ENCODE measurements around the gene FPR3. TPM values are rescaled to one million over a fixed set of nuclear protein-coding genes. Genes with fewer than 3 reads are reported as not detected.
"Not testable (repeated sequence)": the region's sequence is repeated elsewhere in the genome, so short reads cannot be mapped to it uniquely, and the experiment has no call there.

Gene FPR3
- polyA plus RNA-seq, 2 of the 4 experiments (the other 2 are of a cell fraction): not detected

- Histone ChIP-seq H3K27ac (no peak overlapping the region), H3K9me3 (peaks cover 41% of the 10 kb centered on the region), H3K4me2 (no peak overlapping the region), H3K4me3 (no peak overlapping the region), H3K4me1 (no peaks in the 10 kb centered on the region)
- no peak for TF ChIP-seq ZFP36 (IDR thresholded peaks at IDR 0.05; ENCODE audit: borderline replicate concordance, partially characterized antibody)
- WGBS (ENCODE audit: missing lambda C conversion rate): 14% methylated on average over 2 of the region's 2 CpGs
- no peak for DNase-seq (ENCODE audit: low read depth in 1 of 2, low spot score in 1 of 2)
- CTCF ChIA-PET: no interaction called here
- FAIRE-seq: no peak
- ATAC-seq: no peak
- POLR2A ChIA-PET: no interaction called here
Observed at GRCh38 chr19:51802775-51803174, 7.8 kb downstream of the FPR3 start.

- H3K9me3 ChIP-seq: peaks cover 38% of the 10 kb centered on the region
- TF ChIP-seq ZNF302 (CRISPR knock-in tag; IDR thresholded peaks at IDR 0.05) (no peak), KDM1A (IDR thresholded peaks at IDR 0.05; ENCODE audit: low read depth) (no peak), EP300 (IDR thresholded peaks at IDR 0.05) (no peak), CHD4 (IDR thresholded peaks at IDR 0.05; ENCODE audit: borderline replicate concordance) (no peak), MYC (IDR thresholded peaks at IDR 0.05; ENCODE audit: borderline replicate concordance, low read length) (no peak), RCOR1 (IDR thresholded peaks at IDR 0.05; ENCODE audit: low read depth, low read length) (no peak), ESRRA (IDR thresholded peaks at IDR 0.05; ENCODE audit: borderline replicate concordance, low read length) (no peak), HDAC2 (IDR thresholded peaks at IDR 0.05) (no peak), POLR2AphosphoS2 (conservative IDR thresholded peaks at IDR 0.05; ENCODE audit: low read length) (no peak), KDM5A (IDR thresholded peaks at IDR 0.05) (no peak), BCL3 (IDR thresholded peaks at IDR 0.05) (no peak), ZFP36 (IDR thresholded peaks at IDR 0.05; ENCODE audit: borderline replicate concordance, partially characterized antibody) (no peak), HOXB5 (CRISPR knock-in tag; IDR thresholded peaks at IDR 0.05) (no peak), CEBPB (IDR thresholded peaks at IDR 0.05) (no peak), FOSB (CRISPR knock-in tag; IDR thresholded peaks at IDR 0.05) (no peak), CBX2 (IDR thresholded peaks at IDR 0.05; ENCODE audit: borderline replicate concordance, low read depth) (no peak), GATA3 (IDR thresholded peaks at IDR 0.05; ENCODE audit: borderline replicate concordance) (no peak)
- TF ChIP-seq, protein P1, sequence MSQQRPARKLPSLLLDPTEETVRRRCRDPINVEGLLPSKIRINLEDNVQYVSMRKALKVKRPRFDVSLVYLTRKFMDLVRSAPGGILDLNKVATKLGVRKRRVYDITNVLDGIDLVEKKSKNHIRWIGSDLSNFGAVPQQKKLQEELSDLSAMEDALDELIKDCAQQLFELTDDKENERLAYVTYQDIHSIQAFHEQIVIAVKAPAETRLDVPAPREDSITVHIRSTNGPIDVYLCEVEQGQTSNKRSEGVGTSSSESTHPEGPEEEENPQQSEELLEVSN (IDR thresholded peaks at IDR 0.05; ENCODE audit: borderline replicate concordance, low read depth): no peak
- TF ChIP-seq, protein P2, sequence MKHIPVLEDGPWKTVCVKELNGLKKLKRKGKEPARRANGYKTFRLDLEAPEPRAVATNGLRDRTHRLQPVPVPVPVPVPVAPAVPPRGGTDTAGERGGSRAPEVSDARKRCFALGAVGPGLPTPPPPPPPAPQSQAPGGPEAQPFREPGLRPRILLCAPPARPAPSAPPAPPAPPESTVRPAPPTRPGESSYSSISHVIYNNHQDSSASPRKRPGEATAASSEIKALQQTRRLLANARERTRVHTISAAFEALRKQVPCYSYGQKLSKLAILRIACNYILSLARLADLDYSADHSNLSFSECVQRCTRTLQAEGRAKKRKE (CRISPR knock-in tag; IDR thresholded peaks at IDR 0.05; ENCODE audit: low read depth): no peak
- 4% methylated on average over 4 of the region's 4 CpGs for WGBS (ENCODE audit: missing lambda C conversion rate)
- no peak overlapping the region for H3K27ac ChIP-seq
- FAIRE-seq (no peak), DNase-seq (ENCODE audit: low read depth in 1 of 2, low spot score in 1 of 2) (no peak), ATAC-seq (no peak)
- no peaks in the 10 kb centered on the region for H3K4me1 ChIP-seq
- POLR2A ChIA-PET: no interaction called here
- CTCF ChIA-PET: interaction anchor here (0.7 kb wide), 1 partner anchor 166 kb away, joined by 3 read pairs; no protein-coding TSS in a partner anchor
- H3K4me2 ChIP-seq: no peak overlapping the region
- H3K4me3 ChIP-seq: no peak overlapping the region
Observed at GRCh38 chr19:51803519-51803918, 8.6 kb downstream of the FPR3 start.

DNA sequence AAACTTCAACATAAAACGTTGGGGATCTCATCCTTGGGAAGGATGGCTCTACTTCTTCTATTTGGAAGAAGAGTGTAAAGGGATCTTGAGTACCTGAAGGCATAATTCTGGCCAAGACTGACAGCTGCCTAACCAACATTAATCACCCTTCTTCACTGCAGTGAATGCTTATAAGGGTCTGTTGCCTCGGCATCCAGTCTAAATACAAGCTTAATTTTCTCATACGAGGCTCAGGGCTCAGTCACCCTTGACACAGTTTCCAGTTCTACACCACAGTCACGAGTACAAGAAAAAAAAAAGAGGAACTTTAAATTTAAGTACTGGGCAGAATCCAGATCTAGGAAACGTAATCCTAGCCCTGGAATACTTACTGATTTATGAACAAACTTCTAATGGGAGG is 9.0 kb downstream of the FPR3 start:
- Histone ChIP-seq H3K4me2 (no peak overlapping the region), H3K9me3 (peaks cover 37% of the 10 kb centered on the region), H3K27ac (no peak overlapping the region), H3K4me1 (no peaks in the 10 kb centered on the region), H3K4me3 (no peak overlapping the region)
- no peak for ATAC-seq
- TF ChIP-seq KDM5A (IDR thresholded peaks at IDR 0.05): no peak
- no peak for TF ChIP-seq ESRRA (IDR thresholded peaks at IDR 0.05; ENCODE audit: borderline replicate concordance, low read length)
- TF ChIP-seq NPAS2 (CRISPR knock-in tag; IDR thresholded peaks at IDR 0.05; ENCODE audit: borderline replicate concordance): no peak
- TF ChIP-seq RFX5 (IDR thresholded peaks at IDR 0.05): no peak
- no peak for TF ChIP-seq TFCP2L1 (CRISPR knock-in tag; IDR thresholded peaks at IDR 0.05)
- TF ChIP-seq RAD21 (conservative IDR thresholded peaks at IDR 0.05 in 1 of 2, IDR thresholded peaks at IDR 0.05 in 1 of 2): no peak
- TF ChIP-seq TP53 (CRISPR knock-in tag; IDR thresholded peaks at IDR 0.05): no peak
- no peak for TF ChIP-seq RARB (CRISPR knock-in tag; IDR thresholded peaks at IDR 0.05)
- TF ChIP-seq CHD4 (IDR thresholded peaks at IDR 0.05; ENCODE audit: borderline replicate concordance): no peak
- TF ChIP-seq, protein P1 (IDR thresholded peaks at IDR 0.05; ENCODE audit: borderline replicate concordance, low read depth): no peak
- TF ChIP-seq POLR2AphosphoS2 (conservative IDR thresholded peaks at IDR 0.05; ENCODE audit: low read length): no peak
- no peak for TF ChIP-seq ZFP36 (IDR thresholded peaks at IDR 0.05; ENCODE audit: borderline replicate concordance, partially characterized antibody)
- TF ChIP-seq BCL3 (IDR thresholded peaks at IDR 0.05): no peak
- DNase-seq (ENCODE audit: low read depth in 1 of 2, low spot score in 1 of 2): no peak
- ChIA-PET POLR2A (no interaction called here), CTCF (interaction anchor here (0.7 kb wide), 1 partner anchor 167 kb away, joined by 3 read pairs; no protein-coding TSS in a partner anchor)
- FAIRE-seq: no peak
- 1% methylated on average over 5 of the region's 5 CpGs for WGBS (ENCODE audit: missing lambda C conversion rate)

DNA sequence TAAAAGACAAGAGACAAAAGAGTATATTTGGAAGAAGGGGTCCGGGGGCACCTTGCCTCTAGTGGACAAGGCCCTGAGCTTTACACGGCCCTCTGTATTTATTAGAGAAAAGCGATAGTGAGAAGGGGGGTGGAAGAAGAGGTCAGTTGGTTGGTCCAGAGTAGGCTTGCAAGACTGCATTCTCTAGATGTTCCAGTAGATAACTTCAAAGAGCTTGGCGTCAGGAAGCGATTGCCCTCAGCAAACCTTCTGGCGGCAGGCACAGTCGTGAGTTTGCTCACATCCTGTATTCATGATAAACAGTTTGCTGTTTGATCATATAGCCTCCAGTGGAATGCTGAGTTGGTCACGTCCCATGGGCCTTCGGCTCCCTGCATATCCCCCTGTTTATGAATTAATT is 9.8 kb downstream of the FPR3 start:
- FAIRE-seq; H3K27ac ChIP-seq; H3K4me1 ChIP-seq; DNase-seq (ENCODE audit: low read depth in 1 of 2, low spot score in 1 of 2); CTCF ChIA-PET; ATAC-seq; POLR2A ChIA-PET; H3K4me3 ChIP-seq; H3K4me2 ChIP-seq: not testable (repeated sequence)
- 37% methylated on average over 9 of the region's 9 CpGs for WGBS (ENCODE audit: missing lambda C conversion rate)
- H3K9me3 ChIP-seq: peaks cover 31% of the 10 kb centered on the region

Data from A549 (cell line).